ENCODE measurements around the gene TXNRD3.
"Not testable (repeated sequence)": the region's sequence is repeated elsewhere in the genome, so short reads cannot be mapped to it uniquely, and the experiment has no call there.

Gene TXNRD3

DNA sequence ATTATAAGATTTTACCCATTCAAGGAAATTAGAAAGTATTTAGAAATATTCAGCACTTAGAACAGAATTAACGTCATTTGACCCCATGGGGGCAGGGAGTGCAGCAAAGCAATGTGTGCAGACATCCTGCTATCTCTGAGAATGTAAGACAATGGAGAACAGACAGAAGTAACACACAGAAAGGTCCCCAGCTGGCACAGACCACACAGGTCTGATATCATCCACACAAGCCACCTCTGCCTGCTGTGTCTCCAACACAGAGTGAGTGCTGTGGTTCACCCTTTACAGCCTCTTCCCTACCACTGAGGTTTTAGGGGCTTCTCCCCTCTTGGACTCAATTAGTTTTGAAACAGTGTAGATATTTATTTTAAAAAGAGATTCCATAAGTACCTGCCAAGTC, 16.1 kb downstream of the TXNRD3 start:
- TF ChIP-seq, protein P1, sequence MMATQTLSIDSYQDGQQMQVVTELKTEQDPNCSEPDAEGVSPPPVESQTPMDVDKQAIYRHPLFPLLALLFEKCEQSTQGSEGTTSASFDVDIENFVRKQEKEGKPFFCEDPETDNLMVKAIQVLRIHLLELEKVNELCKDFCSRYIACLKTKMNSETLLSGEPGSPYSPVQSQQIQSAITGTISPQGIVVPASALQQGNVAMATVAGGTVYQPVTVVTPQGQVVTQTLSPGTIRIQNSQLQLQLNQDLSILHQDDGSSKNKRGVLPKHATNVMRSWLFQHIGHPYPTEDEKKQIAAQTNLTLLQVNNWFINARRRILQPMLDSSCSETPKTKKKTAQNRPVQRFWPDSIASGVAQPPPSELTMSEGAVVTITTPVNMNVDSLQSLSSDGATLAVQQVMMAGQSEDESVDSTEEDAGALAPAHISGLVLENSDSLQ (IDR thresholded peaks at IDR 0.05): no peak
- TF ChIP-seq ARNT (IDR thresholded peaks at IDR 0.05): no peak
- no peak for TF ChIP-seq BHLHE40 (IDR thresholded peaks at IDR 0.05; ENCODE audit: borderline replicate concordance)
- no peak for TF ChIP-seq NFRKB (IDR thresholded peaks at IDR 0.05)
- no peak for TF ChIP-seq CTBP1 (IDR thresholded peaks at IDR 0.05; ENCODE audit: borderline replicate concordance)
- no peak for TF ChIP-seq FOXA1 (IDR thresholded peaks at IDR 0.05)
- TF ChIP-seq TARDBP (IDR thresholded peaks at IDR 0.05): no peak
- TF ChIP-seq HDGF (IDR thresholded peaks at IDR 0.05; ENCODE audit: borderline replicate concordance): no peak
- no peak for TF ChIP-seq ELF4 (IDR thresholded peaks at IDR 0.05)
- TF ChIP-seq ZNF384 (IDR thresholded peaks at IDR 0.05): no peak
- TF ChIP-seq L3MBTL2 (conservative IDR thresholded peaks at IDR 0.05): no peak
- no peak for TF ChIP-seq SP1 (IDR thresholded peaks at IDR 0.05)
- no peak for TF ChIP-seq FOXK2 (IDR thresholded peaks at IDR 0.05)
- no peak for TF ChIP-seq LEF1 (IDR thresholded peaks at IDR 0.05; ENCODE audit: borderline replicate concordance)
- TF ChIP-seq SUZ12 (IDR thresholded peaks at IDR 0.05): no peak
- no peak for TF ChIP-seq FOXM1 (IDR thresholded peaks at IDR 0.05; ENCODE audit: borderline replicate concordance)
- DNase-seq (ENCODE audit: extremely low spot score): no peak
- ChIA-PET CTCF (no interaction called here), POLR2A (no interaction called here)

DNA sequence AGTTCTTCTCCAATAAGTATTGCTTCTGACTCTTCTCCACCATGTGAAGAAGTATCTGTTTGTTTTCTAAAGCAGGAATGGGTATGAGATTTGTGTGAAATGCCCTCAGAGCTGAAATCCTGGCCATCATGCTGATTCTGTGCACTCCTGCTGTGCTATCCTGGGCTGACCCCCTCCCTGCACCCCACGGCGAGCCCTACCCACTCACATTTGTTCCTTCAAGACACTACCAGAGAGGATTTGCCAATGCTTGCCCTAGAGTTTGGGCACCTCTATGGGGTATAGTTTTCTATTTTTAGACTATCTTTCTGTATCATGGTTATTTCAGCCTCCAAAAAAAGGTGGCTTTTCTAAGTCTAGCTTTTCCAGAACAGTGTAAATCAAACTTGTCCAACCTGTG, 18.5 kb downstream of the TXNRD3 start:
- no peak for DNase-seq (ENCODE audit: extremely low spot score)
- ChIA-PET CTCF (no interaction called here), POLR2A (no interaction called here)
- no peak for TF ChIP-seq FOXA1 (IDR thresholded peaks at IDR 0.05)
- TF ChIP-seq, protein P1 (IDR thresholded peaks at IDR 0.05): no peak
- TF ChIP-seq LEF1 (IDR thresholded peaks at IDR 0.05; ENCODE audit: borderline replicate concordance): no peak
- no peak for TF ChIP-seq HDGF (IDR thresholded peaks at IDR 0.05; ENCODE audit: borderline replicate concordance)
- no peak for TF ChIP-seq L3MBTL2 (conservative IDR thresholded peaks at IDR 0.05)
- no peak for TF ChIP-seq CTBP1 (IDR thresholded peaks at IDR 0.05; ENCODE audit: borderline replicate concordance)
- TF ChIP-seq NFRKB (IDR thresholded peaks at IDR 0.05): no peak
- no peak for TF ChIP-seq ARNT (IDR thresholded peaks at IDR 0.05)

DNA sequence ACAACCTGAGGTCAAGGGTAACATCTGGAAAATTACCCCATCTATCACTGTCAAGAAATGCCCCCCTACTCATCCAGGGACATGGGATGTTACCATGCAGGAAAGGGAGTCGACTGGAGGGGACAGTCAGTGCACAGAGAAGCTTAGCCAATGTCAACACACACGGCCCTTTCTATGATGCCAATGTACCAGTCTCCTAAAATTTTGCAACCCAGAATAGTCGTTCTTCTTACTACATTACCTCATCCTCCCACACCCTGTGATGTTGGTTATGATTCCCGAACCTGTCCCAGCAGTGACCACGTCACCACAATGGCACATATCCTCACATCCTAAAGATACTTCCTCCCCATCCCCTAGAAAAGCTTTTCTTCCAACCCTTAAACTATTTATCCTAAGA, 20.1 kb downstream of the TXNRD3 start:
- DNase-seq (ENCODE audit: extremely low spot score): no peak
- POLR2A ChIA-PET: no interaction called here
- no peak for TF ChIP-seq FOXA1 (IDR thresholded peaks at IDR 0.05)
- CTCF ChIA-PET: no interaction called here

DNA sequence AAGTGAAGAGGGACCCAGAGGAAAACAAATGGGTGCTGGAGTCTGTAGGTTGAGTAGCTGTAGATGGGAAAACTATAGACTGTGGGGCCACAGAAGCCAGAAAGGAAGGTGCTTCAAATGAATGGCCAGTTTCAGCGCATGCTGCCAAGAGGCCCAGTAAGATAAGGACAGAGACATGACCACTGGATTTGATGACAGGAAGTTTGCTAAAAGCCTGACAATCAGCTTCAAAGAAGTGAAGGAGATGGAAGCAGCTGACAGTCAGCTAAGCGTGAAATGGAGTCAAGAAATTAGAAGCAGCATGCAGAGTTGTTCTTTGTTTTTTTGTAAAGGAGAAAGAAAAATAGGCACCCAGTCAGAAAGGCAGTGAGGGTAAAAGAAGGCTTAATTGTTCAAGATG, 24.9 kb downstream of the TXNRD3 start:
- no peak for TF ChIP-seq FOXK2 (IDR thresholded peaks at IDR 0.05)
- no peak for TF ChIP-seq BHLHE40 (IDR thresholded peaks at IDR 0.05; ENCODE audit: borderline replicate concordance)
- no peak for TF ChIP-seq HDGF (IDR thresholded peaks at IDR 0.05; ENCODE audit: borderline replicate concordance)
- TF ChIP-seq L3MBTL2 (conservative IDR thresholded peaks at IDR 0.05): no peak
- no peak for TF ChIP-seq FOXM1 (IDR thresholded peaks at IDR 0.05; ENCODE audit: borderline replicate concordance)
- no peak for TF ChIP-seq SUZ12 (IDR thresholded peaks at IDR 0.05)
- TF ChIP-seq SP1 (IDR thresholded peaks at IDR 0.05): no peak
- no peak for TF ChIP-seq CTBP1 (IDR thresholded peaks at IDR 0.05; ENCODE audit: borderline replicate concordance)
- no peak for TF ChIP-seq TARDBP (IDR thresholded peaks at IDR 0.05)
- no peak for TF ChIP-seq ELF4 (IDR thresholded peaks at IDR 0.05)
- no peak for TF ChIP-seq ARNT (IDR thresholded peaks at IDR 0.05)
- POLR2A ChIA-PET: no interaction called here

DNA sequence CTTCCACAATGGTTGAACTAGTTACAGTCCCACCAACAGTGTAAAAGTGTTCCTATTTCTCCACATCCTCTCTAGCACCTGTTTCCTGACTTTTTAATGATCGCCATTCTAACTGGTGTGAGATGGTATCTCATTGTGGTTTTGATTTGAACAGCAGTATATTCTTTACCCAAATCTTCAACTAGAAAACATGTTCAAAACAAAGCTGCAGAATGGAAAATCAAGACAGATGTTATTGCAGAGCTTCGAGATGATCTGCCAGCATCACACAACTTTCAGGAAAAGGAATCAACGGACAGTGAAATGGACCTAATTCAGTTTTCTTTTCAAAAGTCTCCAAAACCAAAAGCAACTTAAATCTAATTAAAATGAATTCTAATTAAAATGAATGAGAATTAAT, 29.2 kb downstream of the TXNRD3 start:
- POLR2A ChIA-PET; DNase-seq (ENCODE audit: extremely low spot score); CTCF ChIA-PET: not testable (repeated sequence)

More for the DNA sequence above, 24.9 kb downstream of the TXNRD3 start:
- CTCF ChIA-PET: no interaction called here
- no peak for DNase-seq (ENCODE audit: extremely low spot score)

DNA sequence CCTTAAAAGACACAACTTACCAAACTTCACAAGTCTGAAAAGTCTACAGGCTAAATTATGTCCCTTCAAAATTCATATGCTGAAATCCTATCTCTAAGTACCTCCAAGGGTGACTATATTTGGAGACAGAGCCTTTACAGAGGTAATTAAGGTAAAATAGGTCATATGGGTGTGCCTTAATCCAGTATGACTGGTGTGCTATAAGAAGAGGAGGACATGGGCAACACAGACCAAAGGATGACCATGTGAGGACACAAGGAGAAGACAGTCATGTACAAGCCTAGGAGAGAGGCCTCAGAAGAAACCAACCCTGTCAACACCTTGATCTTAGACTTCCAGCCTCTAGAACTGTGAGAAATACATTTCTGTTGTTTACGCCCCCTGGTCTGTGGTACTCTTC, 32.2 kb downstream of the TXNRD3 start:
- POLR2A ChIA-PET: no interaction called here
- CTCF ChIA-PET: no interaction called here

More for the DNA sequence above, 32.2 kb downstream of the TXNRD3 start:
- DNase-seq (ENCODE audit: extremely low spot score): no peak
- TF ChIP-seq LEF1 (IDR thresholded peaks at IDR 0.05; ENCODE audit: borderline replicate concordance): no peak
- no peak for TF ChIP-seq ARNT (IDR thresholded peaks at IDR 0.05)
- no peak for TF ChIP-seq FOXA1 (IDR thresholded peaks at IDR 0.05)
- no peak for TF ChIP-seq ELF4 (IDR thresholded peaks at IDR 0.05)
- TF ChIP-seq SP1 (IDR thresholded peaks at IDR 0.05): no peak
- no peak for TF ChIP-seq FOXK2 (IDR thresholded peaks at IDR 0.05)
- TF ChIP-seq TARDBP (IDR thresholded peaks at IDR 0.05): no peak
- TF ChIP-seq NFRKB (IDR thresholded peaks at IDR 0.05): no peak
- TF ChIP-seq, protein P1 (IDR thresholded peaks at IDR 0.05): no peak
- no peak for TF ChIP-seq FOXM1 (IDR thresholded peaks at IDR 0.05; ENCODE audit: borderline replicate concordance)
- no peak for TF ChIP-seq CTBP1 (IDR thresholded peaks at IDR 0.05; ENCODE audit: borderline replicate concordance)
- TF ChIP-seq BHLHE40 (IDR thresholded peaks at IDR 0.05; ENCODE audit: borderline replicate concordance): no peak
- no peak for TF ChIP-seq ZNF384 (IDR thresholded peaks at IDR 0.05)
- TF ChIP-seq HDGF (IDR thresholded peaks at IDR 0.05; ENCODE audit: borderline replicate concordance): no peak
- TF ChIP-seq L3MBTL2 (conservative IDR thresholded peaks at IDR 0.05): no peak
- TF ChIP-seq SUZ12 (IDR thresholded peaks at IDR 0.05): no peak
